Immature natural killer cell (primary cell): ENCODE measurements around the gene C20orf204. TPM values are rescaled to one million over a fixed set of nuclear protein-coding genes. Genes with fewer than 3 reads are reported as not detected.

Experiments used
- DNase-seq, 3 donors: peaks; one replicate each; pipeline ENCODE4 v3.0.0; 2022; ENCODE audit warnings: mixed read lengths in 1 of 3
- H3K27ac Mint-ChIP-seq, 6 donors: one replicate each; pipeline ENCODE4 v1.8.0; 2020; ENCODE audit warnings: mixed read lengths in 6 of 6, mild to moderate bottlenecking in 5 of 6, inconsistent platforms in 4 of 6, moderate library complexity in 3 of 6
- H3K27me3 Mint-ChIP-seq, 3 donors: one replicate each; pipeline ENCODE4 v1.8.0; 2020 to 2021; ENCODE audit warnings: low read depth in 3 of 3, mild to moderate bottlenecking in 3 of 3, mixed read lengths in 3 of 3, moderate library complexity in 3 of 3, inconsistent platforms in 1 of 3
- H3K36me3 Mint-ChIP-seq, 3 donors: one replicate each; pipeline ENCODE4 v1.8.0; 2020; ENCODE audit warnings: mixed read lengths in 3 of 3, inconsistent platforms in 2 of 3, mild to moderate bottlenecking in 2 of 3
- H3K4me1 Mint-ChIP-seq, 2 donors: one replicate each; pipeline ENCODE4 v1.8.0; 2020; ENCODE audit warnings: inconsistent platforms in 2 of 2, mild to moderate bottlenecking in 2 of 2, mixed read lengths in 2 of 2, moderate library complexity in 1 of 2
- H3K4me3 Mint-ChIP-seq, 5 donors: one replicate each; pipeline ENCODE4 v1.8.0; 2020; ENCODE audit warnings: mild to moderate bottlenecking in 5 of 5, mixed read lengths in 5 of 5, inconsistent platforms in 3 of 5, moderate library complexity in 3 of 5
- H3K9me3 Mint-ChIP-seq, 6 donors: one replicate each; pipeline ENCODE4 v1.8.0; 2020; ENCODE audit warnings: mild to moderate bottlenecking in 6 of 6, mixed read lengths in 6 of 6, inconsistent platforms in 4 of 6, moderate library complexity in 3 of 6
- polyA plus RNA-seq, 3 donors: library from polyadenylated mRNA; unstranded; fragments of 300-500 nt; fragmentation: Illumina TruSeq; gene quantifications; one replicate each; pipeline ENCODE4 v1.2.3, GENCODE V29; 2021

The C20orf204 gene
- polyA plus RNA-seq, 3 donors from 2014 or later: not detected

DNA sequence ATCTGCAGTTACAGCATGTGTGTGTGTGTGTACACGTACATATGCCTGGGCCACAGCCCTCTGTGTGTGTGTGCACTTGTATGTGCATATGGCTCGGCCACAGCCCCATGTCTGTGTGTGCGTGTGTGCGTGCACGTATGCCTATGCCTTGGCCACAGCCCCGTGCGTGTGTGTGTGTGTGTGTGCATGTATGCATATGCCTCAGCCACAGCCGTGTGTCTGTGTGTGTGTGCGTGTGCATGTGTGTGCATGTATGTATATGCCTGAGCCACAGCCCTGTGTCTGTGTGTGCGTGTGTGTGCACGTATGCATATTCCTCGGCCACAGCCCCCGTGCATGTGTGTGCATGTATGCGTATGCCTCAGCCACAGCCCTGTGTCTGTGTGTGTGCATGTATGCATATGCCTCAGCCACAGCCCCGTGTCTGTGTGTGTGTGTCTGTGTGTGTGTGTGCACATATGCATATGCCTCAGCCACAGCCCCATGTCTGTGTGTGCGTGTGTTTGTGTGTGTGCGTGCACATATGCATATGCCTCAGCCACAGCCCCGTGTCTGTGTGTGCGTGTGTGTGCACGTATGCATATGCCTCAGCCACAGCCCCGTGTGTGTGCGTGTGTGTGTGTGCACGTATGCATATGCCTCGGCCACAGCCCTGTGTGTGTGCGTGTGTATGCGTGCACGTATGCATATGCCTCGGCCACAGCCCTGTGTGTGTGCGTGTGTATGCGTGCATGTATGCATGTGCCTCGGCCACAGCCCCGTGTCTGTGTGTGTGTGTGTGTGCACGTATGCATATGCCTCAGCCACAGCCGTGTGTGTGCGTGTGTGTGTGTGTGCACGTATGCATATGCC is 14.6 kb upstream of the C20orf204 start:
- no peak for DNase-seq
- peaks cover 0 to 2% (median 1%) of the 10 kb centered on the region in 3 donors for H3K27me3 Mint-ChIP-seq
- H3K36me3 Mint-ChIP-seq: peaks cover 19 to 38% (median 20%) of the 10 kb centered on the region in 3 donors
- H3K4me3 Mint-ChIP-seq: no peak overlapping the region
- no peaks in the 10 kb centered on the region for H3K9me3 Mint-ChIP-seq
- peaks cover 0 to 3% of the 10 kb centered on the region in 2 donors for H3K4me1 Mint-ChIP-seq
- H3K27ac Mint-ChIP-seq: peak overlapping the region in 1 of 6 donors; percentile 17

GRCh38 chr20:64022671-64023360 is 13.2 kb upstream of the C20orf204 start:
- H3K27me3 Mint-ChIP-seq: peaks cover 0 to 2% (median 1%) of the 10 kb centered on the region in 3 donors
- peaks cover 14 to 38% (median 16%) of the 10 kb centered on the region in 3 donors for H3K36me3 Mint-ChIP-seq
- H3K27ac Mint-ChIP-seq: no peak overlapping the region
- no peak for DNase-seq
- H3K9me3 Mint-ChIP-seq: no peaks in the 10 kb centered on the region
- H3K4me3 Mint-ChIP-seq: no peak overlapping the region
- peaks cover 0 to 2% of the 10 kb centered on the region in 2 donors for H3K4me1 Mint-ChIP-seq

- Mint-ChIP-seq H3K36me3 (peaks cover 12 to 37% (median 14%) of the 10 kb centered on the region in 3 donors), H3K27ac (no peak overlapping the region), H3K4me1 (peaks cover 0 to 2% of the 10 kb centered on the region in 2 donors), H3K4me3 (no peak overlapping the region), H3K27me3 (peaks cover 0 to 2% (median 1%) of the 10 kb centered on the region in 3 donors), H3K9me3 (no peaks in the 10 kb centered on the region)
- no peak for DNase-seq
Measured at GRCh38 chr20:64023361-64024140, 12.4 kb upstream of the C20orf204 start.

- H3K36me3 Mint-ChIP-seq: peaks cover 8 to 33% (median 10%) of the 10 kb centered on the region in 3 donors
- no peak overlapping the region for H3K4me3 Mint-ChIP-seq
- H3K27ac Mint-ChIP-seq: peak overlapping the region in 1 of 6 donors; percentile 40
- H3K27me3 Mint-ChIP-seq: peaks cover 0 to 2% (median 1%) of the 10 kb centered on the region in 3 donors
- peaks cover 0 to 2% of the 10 kb centered on the region in 2 donors for H3K4me1 Mint-ChIP-seq
- no peaks in the 10 kb centered on the region for H3K9me3 Mint-ChIP-seq
- no peak for DNase-seq
Measured at GRCh38 chr20:64024141-64024990, 11.6 kb upstream of the C20orf204 start.

DNA sequence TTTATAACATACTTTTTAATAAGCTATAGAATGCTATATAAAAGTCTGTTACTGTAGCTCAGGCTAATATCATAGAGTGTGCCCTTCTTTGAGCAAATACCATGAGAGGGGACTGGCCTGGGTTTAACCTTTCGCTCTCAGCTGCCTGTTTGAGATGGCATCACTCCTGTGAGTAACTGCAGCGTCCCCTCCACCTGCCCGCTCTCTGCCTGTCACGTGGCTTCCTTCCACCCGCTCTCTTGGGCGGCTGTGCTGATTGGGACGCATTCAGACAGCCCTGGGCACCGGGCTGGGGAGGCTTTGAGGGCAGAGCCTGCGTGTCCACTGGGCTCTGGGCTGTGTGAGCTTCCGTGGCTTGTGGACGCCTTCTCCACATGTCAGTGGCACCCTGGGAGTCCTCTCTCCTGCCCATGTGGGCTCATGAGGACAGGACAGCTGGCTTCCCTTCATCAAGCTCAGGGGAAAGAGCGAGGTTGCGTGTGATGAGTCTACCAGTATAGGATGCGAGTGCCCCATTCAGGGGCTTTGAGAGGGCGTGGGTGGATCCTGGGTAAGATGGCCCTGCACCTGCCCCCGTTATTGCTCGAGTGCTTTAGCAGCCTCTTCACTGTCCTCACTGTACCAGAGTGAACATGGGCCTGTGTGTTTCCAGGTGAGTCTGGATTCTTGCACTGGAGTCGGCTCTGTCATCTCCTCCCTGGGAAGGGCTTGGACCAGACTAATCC is 10.7 kb upstream of the C20orf204 start:
- no peak for DNase-seq
- H3K9me3 Mint-ChIP-seq: no peaks in the 10 kb centered on the region
- no peak overlapping the region for H3K27ac Mint-ChIP-seq
- peaks cover 0 to 2% of the 10 kb centered on the region in 2 donors for H3K4me1 Mint-ChIP-seq
- no peak overlapping the region for H3K4me3 Mint-ChIP-seq
- peaks cover 0 to 2% (median 1%) of the 10 kb centered on the region in 3 donors for H3K27me3 Mint-ChIP-seq
- peaks cover 5 to 28% (median 10%) of the 10 kb centered on the region in 3 donors for H3K36me3 Mint-ChIP-seq

GRCh38 chr20:64025826-64026412 is 10.1 kb upstream of the C20orf204 start:
- peaks cover 5 to 31% (median 10%) of the 10 kb centered on the region in 3 donors for H3K36me3 Mint-ChIP-seq
- peaks cover 0 to 2% of the 10 kb centered on the region in 2 donors for H3K4me1 Mint-ChIP-seq
- H3K27me3 Mint-ChIP-seq: peaks cover 0 to 2% (median 1%) of the 10 kb centered on the region in 3 donors
- H3K27ac Mint-ChIP-seq: no peak overlapping the region
- no peaks in the 10 kb centered on the region for H3K9me3 Mint-ChIP-seq
- H3K4me3 Mint-ChIP-seq: no peak overlapping the region
- no peak for DNase-seq

DNA sequence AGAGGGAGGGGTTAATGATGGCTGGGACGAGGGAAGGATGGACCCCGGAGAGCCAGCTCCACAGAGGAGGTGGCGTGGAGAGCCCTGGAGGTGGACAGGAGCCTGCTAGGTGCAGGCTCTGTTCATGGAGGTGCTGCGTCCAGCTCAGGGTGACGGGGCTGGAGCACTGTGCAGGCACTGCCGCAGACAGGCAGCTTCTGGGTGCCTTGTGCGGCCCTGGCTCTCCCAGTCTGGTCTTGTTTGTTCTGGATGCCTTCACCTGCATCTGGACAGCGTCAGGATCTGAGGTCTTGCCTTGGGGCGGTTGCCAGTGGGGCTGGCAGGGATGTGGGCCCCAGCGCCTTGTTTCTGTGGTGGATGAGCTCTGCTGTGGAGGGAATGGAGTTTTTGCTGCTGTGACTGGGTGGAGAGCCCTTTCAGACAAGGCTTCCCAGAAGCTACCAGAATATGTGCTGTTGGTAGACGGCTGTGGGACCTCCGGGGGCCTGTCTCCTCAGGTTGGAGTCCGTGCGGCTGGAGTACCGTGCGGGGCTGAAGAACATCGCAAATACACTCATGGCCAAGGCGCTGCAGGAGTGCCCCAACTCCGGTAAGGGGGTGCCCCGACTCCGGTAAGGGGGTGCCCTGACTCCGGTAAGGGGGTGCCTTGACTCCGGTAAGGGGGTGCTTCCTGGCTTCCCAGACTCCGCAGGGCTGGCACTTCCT is 7.8 kb upstream of the C20orf204 start:
- peaks cover 0 to 2% (median 1%) of the 10 kb centered on the region in 3 donors for H3K27me3 Mint-ChIP-seq
- DNase-seq: no peak
- no peak overlapping the region for H3K27ac Mint-ChIP-seq
- peaks cover 0 to 29% (median 10%) of the 10 kb centered on the region in 3 donors for H3K36me3 Mint-ChIP-seq
- no peak overlapping the region for H3K4me3 Mint-ChIP-seq
- no peaks in the 10 kb centered on the region for H3K4me1 Mint-ChIP-seq
- no peaks in the 10 kb centered on the region for H3K9me3 Mint-ChIP-seq

- no peak for DNase-seq
- peaks cover 0 to 2% (median 0%) of the 10 kb centered on the region in 3 donors for H3K27me3 Mint-ChIP-seq
- no peak overlapping the region for H3K27ac Mint-ChIP-seq
- H3K36me3 Mint-ChIP-seq: peaks cover 0 to 18% (median 5%) of the 10 kb centered on the region in 3 donors
- H3K9me3 Mint-ChIP-seq: no peaks in the 10 kb centered on the region
- no peak overlapping the region for H3K4me3 Mint-ChIP-seq
- H3K4me1 Mint-ChIP-seq: no peaks in the 10 kb centered on the region
Measured at GRCh38 chr20:64029293-64030117, 6.5 kb upstream of the C20orf204 start.

- no peaks in the 10 kb centered on the region for H3K4me1 Mint-ChIP-seq
- peaks cover 0 to 18% (median 5%) of the 10 kb centered on the region in 3 donors for H3K36me3 Mint-ChIP-seq
- no peaks in the 10 kb centered on the region for H3K9me3 Mint-ChIP-seq
- H3K27ac Mint-ChIP-seq: no peak overlapping the region
- H3K4me3 Mint-ChIP-seq: no peak overlapping the region
- no peak for DNase-seq
- H3K27me3 Mint-ChIP-seq: peaks cover 0 to 3% (median 2%) of the 10 kb centered on the region in 3 donors
Measured at GRCh38 chr20:64030371-64031134, 5.4 kb upstream of the C20orf204 start.

- no peak for DNase-seq
- no peak overlapping the region for H3K27ac Mint-ChIP-seq
- H3K9me3 Mint-ChIP-seq: no peaks in the 10 kb centered on the region
- H3K36me3 Mint-ChIP-seq: peaks cover 0 to 16% (median 5%) of the 10 kb centered on the region in 3 donors
- H3K4me1 Mint-ChIP-seq: no peaks in the 10 kb centered on the region
- H3K4me3 Mint-ChIP-seq: no peak overlapping the region
- peaks cover 0 to 2% (median 1%) of the 10 kb centered on the region in 3 donors for H3K27me3 Mint-ChIP-seq
Measured at GRCh38 chr20:64031822-64032314, 4.1 kb upstream of the C20orf204 start.
